ENCODE measurements around the gene EMILIN1. TPM values are rescaled to one million over a fixed set of nuclear protein-coding genes. Genes with fewer than 3 reads are reported as not detected.

The EMILIN1 gene
- total and polyA plus RNA-seq, 2 donors (not counting 1 experiment from before 2014, with no cell fraction given) = 46.8 to 187 TPM

DNA sequence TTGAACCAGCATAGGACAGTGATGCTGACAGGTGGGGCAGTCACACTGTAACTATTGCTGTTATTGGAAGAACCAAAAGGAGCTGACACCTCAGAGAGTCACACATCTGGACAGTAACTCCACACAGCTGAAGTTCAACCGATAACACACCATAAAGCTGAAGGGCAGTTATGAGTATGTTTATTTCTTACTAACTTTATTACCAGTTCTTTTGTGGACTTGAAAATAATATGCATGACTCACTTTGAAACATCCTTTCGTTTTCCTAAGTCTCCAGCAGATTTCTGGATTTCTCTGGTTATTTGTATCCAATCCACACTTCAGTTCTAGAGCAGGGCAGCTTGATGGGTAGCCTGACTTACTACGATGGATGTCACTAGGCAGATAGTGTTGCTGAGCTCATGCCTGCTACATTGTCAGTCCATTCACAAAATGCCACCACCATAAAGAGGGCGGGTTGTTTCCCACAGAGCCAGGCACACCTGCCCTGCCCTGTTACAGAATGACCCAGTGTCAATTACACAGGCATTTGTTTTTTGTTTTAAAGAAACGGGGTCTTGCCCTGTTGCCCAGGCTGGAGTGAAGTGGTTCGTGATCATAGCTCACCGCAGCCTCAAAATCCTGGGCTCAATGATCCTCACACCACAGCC lies 35.3 kb upstream of the EMILIN1 start:
- DNase-seq (ENCODE audit: low read depth in 2 of 2) = peak in 1 of 2 donors; percentile 37
- Histone ChIP-seq H3K9ac (ENCODE audit: insufficient read depth, low read length) (no peak overlapping the region), H3K27me3 (ENCODE audit: control insufficient read depth, insufficient read depth, low read length) (no peaks in the 10 kb centered on the region), H2AFZ (ENCODE audit: low read length) (no peak overlapping the region), H3K36me3 (ENCODE audit: control insufficient read depth, insufficient read depth, low read length) (peaks cover 24% of the 10 kb centered on the region), H3K9me3 (ENCODE audit: control insufficient read depth, insufficient read depth, low read depth, low read length) (no peaks in the 10 kb centered on the region), H3K79me2 (ENCODE audit: control insufficient read depth, insufficient read depth, low read length) (no peaks in the 10 kb centered on the region), H3K4me1 (ENCODE audit: control insufficient read depth, extremely low read depth, insufficient read depth, low read length) (peaks cover 2% of the 10 kb centered on the region), H3K4me2 (ENCODE audit: extremely low read depth, insufficient read depth, low read length) (no peak overlapping the region), H4K20me1 (ENCODE audit: control insufficient read depth, extremely low read depth, insufficient read depth, low read length) (no peaks in the 10 kb centered on the region), H3K4me3 (replicated peaks in 1 of 4; ENCODE audit: control extremely low read depth in 1 of 4, insufficient read depth in 1 of 4, low read depth in 3 of 4, low read length in 4 of 4) (no peak overlapping the region), H3K27ac (ENCODE audit: insufficient read depth, low read length) (no peak overlapping the region)
- TF ChIP-seq, protein P1, sequence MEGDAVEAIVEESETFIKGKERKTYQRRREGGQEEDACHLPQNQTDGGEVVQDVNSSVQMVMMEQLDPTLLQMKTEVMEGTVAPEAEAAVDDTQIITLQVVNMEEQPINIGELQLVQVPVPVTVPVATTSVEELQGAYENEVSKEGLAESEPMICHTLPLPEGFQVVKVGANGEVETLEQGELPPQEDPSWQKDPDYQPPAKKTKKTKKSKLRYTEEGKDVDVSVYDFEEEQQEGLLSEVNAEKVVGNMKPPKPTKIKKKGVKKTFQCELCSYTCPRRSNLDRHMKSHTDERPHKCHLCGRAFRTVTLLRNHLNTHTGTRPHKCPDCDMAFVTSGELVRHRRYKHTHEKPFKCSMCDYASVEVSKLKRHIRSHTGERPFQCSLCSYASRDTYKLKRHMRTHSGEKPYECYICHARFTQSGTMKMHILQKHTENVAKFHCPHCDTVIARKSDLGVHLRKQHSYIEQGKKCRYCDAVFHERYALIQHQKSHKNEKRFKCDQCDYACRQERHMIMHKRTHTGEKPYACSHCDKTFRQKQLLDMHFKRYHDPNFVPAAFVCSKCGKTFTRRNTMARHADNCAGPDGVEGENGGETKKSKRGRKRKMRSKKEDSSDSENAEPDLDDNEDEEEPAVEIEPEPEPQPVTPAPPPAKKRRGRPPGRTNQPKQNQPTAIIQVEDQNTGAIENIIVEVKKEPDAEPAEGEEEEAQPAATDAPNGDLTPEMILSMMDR (conservative IDR thresholded peaks at IDR 0.05 in 1 of 2, IDR thresholded peaks at IDR 0.05 in 1 of 2; ENCODE audit: low read depth in 1 of 2, low read length in 2 of 2) = no peak
- TF ChIP-seq EZH2 (IDR thresholded peaks at IDR 0.05; ENCODE audit: low read length, missing control alignments) = no peak

DNA sequence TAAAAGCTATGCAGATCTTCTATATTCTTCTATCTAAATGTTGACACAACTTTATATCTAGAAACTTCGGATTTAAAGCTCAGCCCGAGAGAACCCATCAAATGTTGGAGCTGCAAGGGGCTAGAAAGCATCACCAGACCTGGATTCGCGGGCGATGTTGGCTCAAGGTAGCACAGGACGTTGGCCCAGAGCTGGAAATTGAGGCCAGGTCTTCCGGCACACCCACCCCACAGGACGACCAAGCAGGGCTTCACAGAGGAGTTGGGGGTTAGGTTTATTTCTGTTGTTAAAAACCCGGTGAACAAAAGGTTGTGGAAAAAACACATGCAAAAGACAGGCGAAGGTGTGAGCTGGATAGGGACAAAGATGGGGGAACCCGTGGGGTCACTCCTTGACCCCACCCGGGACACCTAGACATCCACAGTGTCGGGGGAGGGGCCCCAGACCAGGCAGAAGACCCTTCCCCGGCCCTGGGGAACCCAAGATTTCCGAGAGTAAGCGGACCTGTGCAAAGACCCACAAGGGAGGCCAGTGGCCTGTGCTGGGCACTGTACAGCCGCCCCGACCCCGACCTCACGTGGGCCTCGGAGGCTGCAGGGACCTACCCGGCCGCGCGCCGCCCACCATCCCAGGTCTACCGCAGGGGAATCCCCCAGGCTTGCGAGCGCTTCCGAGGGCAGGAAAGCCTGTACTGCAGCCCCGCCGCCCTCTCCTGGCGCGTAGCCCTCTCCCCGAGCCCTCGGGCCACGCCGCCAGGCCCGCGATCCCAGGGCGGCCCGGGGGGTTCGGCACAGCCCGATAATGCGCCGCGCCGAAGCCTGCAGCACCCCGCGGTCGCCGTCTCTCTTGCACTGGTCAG lies 28.8 kb upstream of the EMILIN1 start:
- no peaks in the 10 kb centered on the region for H3K9me3 ChIP-seq (ENCODE audit: control insufficient read depth, insufficient read depth, low read depth, low read length)
- peak overlapping the region; percentile 6 for H2AFZ ChIP-seq (ENCODE audit: low read length)
- H3K27me3 ChIP-seq (ENCODE audit: control insufficient read depth, insufficient read depth, low read length) = no peaks in the 10 kb centered on the region
- peaks cover 4% of the 10 kb centered on the region for H3K4me1 ChIP-seq (ENCODE audit: control insufficient read depth, extremely low read depth, insufficient read depth, low read length)
- H3K9ac ChIP-seq (ENCODE audit: insufficient read depth, low read length) = peak overlapping the region; percentile 45
- no peak for DNase-seq (ENCODE audit: low read depth in 2 of 2)
- peak overlapping the region; percentile 48 to 77 (median 61) for H3K4me3 ChIP-seq (replicated peaks in 1 of 4; ENCODE audit: control extremely low read depth in 1 of 4, insufficient read depth in 1 of 4, low read depth in 3 of 4, low read length in 4 of 4)
- no peaks in the 10 kb centered on the region for H3K36me3 ChIP-seq (ENCODE audit: control insufficient read depth, insufficient read depth, low read length)
- peak overlapping the region; percentile 79 for H3K4me2 ChIP-seq (ENCODE audit: extremely low read depth, insufficient read depth, low read length)
- peak overlapping the region; percentile 56 for H3K27ac ChIP-seq (ENCODE audit: insufficient read depth, low read length)
- H3K79me2 ChIP-seq (ENCODE audit: control insufficient read depth, insufficient read depth, low read length) = no peaks in the 10 kb centered on the region
- TF ChIP-seq, protein P1 (conservative IDR thresholded peaks at IDR 0.05 in 1 of 2, IDR thresholded peaks at IDR 0.05 in 1 of 2; ENCODE audit: low read depth in 1 of 2, low read length in 2 of 2) = no peak
- TF ChIP-seq EZH2 (IDR thresholded peaks at IDR 0.05; ENCODE audit: low read length, missing control alignments) = no peak
- H4K20me1 ChIP-seq (ENCODE audit: control insufficient read depth, extremely low read depth, insufficient read depth, low read length) = no peaks in the 10 kb centered on the region

DNA sequence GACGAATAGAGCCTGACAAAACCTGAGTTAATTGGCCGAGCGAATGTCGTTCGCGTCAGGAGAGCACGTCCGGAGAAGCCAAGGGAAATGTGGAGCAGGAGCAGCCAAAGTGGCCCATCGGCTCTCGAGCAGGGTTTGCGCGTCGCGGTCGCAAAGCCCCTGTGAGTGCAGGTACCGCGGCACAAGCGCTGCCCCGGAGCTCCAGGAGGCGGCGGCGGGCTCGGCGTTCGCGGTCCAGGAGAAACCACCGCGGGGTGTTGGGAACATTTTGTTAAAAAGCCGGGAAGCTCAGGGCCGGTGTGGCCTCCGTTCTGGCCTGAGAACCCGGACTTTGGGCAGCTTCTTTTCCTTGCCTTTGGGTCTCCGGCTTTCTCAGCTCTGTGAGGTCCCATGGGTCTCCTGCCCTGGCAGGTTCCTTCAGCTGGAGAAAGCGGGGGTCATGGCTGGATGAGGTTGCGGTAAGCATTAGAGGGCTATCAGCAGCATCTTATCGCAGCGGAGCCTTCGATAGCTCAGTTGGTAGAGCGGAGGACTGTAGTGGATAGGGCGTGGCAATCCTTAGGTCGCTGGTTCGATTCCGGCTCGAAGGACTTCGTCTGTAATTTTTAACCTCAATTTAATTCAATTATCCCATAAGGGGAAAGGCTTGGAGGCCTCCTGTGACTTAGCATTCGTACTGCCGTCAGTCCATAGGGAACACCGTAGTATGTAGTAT lies 28.0 kb upstream of the EMILIN1 start:
- H3K36me3 ChIP-seq (ENCODE audit: control insufficient read depth, insufficient read depth, low read length) = peaks cover 2% of the 10 kb centered on the region
- H3K27me3 ChIP-seq (ENCODE audit: control insufficient read depth, insufficient read depth, low read length) = no peaks in the 10 kb centered on the region
- no peaks in the 10 kb centered on the region for H4K20me1 ChIP-seq (ENCODE audit: control insufficient read depth, extremely low read depth, insufficient read depth, low read length)
- no peaks in the 10 kb centered on the region for H3K9me3 ChIP-seq (ENCODE audit: control insufficient read depth, insufficient read depth, low read depth, low read length)
- peaks cover 4% of the 10 kb centered on the region for H3K4me1 ChIP-seq (ENCODE audit: control insufficient read depth, extremely low read depth, insufficient read depth, low read length)
- peak overlapping the region; percentile 66 to 84 (median 76) for H3K4me3 ChIP-seq (replicated peaks in 1 of 4; ENCODE audit: control extremely low read depth in 1 of 4, insufficient read depth in 1 of 4, low read depth in 3 of 4, low read length in 4 of 4)
- H3K27ac ChIP-seq (ENCODE audit: insufficient read depth, low read length) = peak overlapping the region; percentile 83
- TF ChIP-seq EZH2 (IDR thresholded peaks at IDR 0.05; ENCODE audit: low read length, missing control alignments) = peak; percentile 49
- TF ChIP-seq, protein P1 (conservative IDR thresholded peaks at IDR 0.05 in 1 of 2, IDR thresholded peaks at IDR 0.05 in 1 of 2; ENCODE audit: low read depth in 1 of 2, low read length in 2 of 2) = peak; percentile 37 to 40
- DNase-seq (ENCODE audit: low read depth in 2 of 2) = peak; percentile 94 to 99
- peak overlapping the region; percentile 79 for H3K4me2 ChIP-seq (ENCODE audit: extremely low read depth, insufficient read depth, low read length)
- peak overlapping the region; percentile 6 for H2AFZ ChIP-seq (ENCODE audit: low read length)
- H3K9ac ChIP-seq (ENCODE audit: insufficient read depth, low read length) = peak overlapping the region; percentile 45
- no peaks in the 10 kb centered on the region for H3K79me2 ChIP-seq (ENCODE audit: control insufficient read depth, insufficient read depth, low read length)

All from fibroblast of lung (primary cell).